NCI-H446 (cell line): Measurements from ENCODE around the gene CPA2.

ENCODE experiments used
- DNase-seq, 2 experiments: peaks; one replicate each; lab custom pipeline; 2025; lab: John Stamatoyannopoulos, UW

Gene CPA2

DNA sequence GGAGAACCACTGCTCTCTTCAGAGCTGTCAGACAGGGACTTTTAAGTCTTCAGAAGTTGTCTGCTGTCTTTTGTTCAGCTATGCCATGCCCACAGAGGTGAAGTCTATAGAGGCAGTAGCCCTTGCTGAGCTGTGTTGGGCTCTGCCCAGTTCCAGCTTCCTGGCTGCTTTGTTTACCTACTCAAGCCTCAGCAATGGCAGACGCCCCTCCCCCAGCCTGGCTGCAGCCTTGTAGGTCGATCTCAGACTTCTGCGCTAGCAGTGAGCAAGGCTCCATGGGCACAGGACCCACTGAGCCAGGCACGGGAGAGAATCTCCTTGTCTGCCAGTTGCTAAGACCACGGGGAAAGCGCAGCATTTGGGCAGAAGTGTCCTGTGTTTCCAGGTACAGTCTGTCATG is 12.1 kb upstream of the CPA2 start:
- DNase-seq: no peak

DNA sequence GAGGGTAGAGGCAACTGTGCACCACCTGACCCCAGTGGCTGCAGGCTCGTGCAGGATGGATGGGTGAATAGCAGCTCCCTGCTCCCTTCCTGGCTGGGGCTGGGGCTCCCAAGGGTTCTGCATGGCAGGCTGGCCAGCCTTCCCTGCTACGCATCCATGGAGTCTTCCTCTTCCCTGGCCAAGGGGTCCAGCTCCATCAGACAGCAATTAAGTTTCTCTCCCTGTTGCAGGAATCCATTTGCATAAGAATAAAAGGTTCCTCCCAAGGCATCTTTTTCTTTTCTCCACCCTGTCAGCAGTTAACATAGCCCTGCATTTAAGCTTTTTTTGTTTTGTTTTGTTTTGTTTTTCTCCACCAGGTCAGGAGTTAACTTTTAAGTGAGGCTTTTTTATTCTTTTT is 10.0 kb upstream of the CPA2 start:
- no peak for DNase-seq

DNA sequence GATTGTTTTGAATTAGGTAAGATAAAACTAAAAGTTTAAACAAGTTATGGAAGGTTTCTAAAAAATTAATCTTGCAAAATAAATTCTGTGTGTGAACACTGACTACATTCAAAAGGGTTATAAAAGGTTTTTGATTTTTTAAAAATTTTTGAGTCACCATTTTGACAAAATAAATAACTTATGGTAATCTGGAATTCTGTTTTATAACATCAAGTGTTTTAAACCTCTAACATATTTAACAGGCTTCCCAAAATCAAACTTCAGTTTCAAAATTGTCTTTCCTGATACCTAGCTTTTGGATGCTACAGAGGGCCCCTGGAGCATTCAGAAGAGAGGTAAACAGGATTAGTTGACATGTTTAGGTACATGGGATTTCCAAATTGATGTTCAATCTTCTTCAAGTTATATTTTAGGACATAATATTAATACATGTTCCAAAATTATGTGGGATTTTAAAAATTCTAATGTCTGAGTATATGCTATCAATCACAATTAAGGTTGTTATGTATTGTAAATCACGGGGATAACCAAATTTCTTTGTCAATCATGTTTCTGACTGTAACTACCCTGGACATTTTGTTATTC is 8.1 kb upstream of the CPA2 start:
- DNase-seq: no peak

DNA sequence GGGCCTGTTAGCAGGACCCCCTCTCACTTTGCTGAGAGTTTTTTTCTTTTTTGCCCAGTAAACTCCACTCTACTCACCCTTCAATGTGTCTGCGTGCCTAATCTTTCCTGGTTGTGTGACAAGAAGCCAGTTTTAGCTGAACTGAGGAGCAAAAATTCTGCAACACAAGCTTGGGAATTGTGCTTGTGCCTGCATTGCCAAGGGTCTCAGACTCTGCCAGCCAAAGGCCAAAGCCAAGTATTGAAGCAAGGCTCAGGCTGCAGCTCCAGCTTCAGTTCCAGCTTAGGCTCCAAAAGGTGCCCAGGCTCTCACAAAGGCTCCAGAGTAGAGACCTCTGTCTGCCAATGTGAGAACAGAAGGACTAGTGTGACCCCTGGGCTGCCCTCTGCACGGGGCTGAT is 4.2 kb upstream of the CPA2 start:
- peak in 1 of 2 experiments; percentile 8 for DNase-seq

DNA sequence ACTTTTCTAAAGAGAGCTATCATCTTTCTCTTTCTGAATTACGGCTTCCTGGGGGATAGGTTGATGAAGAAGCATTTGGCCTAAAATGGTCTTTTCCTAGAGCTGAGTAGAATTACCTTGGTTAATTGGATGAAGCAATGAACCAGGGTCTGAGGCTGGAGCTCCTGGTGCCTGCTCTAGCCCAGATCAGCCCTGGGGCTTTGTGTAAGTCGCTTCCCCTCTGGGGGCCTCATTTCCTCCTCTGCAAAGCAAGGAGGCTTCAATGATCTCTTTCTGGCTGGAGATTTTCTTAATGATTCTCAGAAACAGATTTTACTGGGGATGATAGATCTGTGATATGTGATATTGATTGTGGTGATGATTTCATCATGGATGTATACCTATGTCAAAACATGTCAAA is 3.5 kb upstream of the CPA2 start:
- DNase-seq: no peak

DNA sequence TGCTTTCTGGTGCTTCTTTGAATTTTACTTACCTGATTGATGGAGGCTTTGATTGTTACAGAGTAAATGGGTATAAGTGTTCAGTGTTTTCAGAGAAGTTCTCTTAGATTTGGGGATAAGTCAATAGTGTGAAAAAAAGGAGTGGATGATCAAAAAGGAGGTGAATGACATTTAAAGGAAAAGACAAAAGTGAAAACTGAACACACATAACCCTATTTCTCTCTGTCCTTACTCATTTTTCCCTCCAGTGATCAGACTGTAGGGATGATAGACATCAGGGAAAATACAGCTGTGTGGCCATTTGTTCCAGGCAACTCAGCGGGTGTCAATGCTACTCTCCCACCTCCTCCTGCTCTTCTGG is 278 bp downstream of the CPA2 start:
- DNase-seq: no peak

DNA sequence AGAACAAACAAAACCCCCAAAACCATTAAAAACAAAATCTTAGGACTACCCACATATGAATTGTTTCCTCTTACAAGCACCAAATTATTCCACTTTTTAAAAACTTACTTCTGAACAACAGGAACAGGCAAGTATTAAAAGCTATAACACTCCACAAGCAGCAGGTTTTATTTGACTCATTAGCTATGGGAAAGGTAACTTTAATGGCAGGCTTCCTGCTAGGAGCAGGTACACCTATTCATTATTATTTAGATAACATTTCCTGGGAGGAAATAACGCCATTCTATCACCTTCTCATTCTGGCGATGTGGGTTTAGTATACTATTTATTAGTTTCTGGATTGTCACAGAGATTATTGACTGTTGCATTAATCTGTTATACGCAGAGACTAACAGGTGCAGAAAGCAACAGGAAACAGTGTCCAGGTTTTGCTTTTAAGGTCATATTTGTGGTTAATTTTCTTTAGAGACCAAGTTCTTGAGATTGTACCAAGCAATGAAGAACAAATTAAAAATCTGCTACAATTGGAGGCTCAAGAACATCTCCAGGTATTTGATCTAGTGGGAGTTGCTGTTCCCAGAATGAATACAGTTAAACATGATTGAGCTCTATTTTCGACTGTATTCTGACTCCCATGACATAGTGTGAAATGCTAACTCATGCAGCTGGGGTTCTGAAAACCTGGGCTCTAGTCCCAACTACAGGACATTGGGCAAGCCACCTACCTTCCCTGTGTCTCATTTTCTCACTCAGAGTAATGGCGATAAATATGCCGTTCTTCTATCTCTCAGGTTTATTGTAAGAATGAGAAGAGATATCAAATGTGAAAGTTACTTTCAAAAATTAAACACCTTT is 2.0 kb downstream of the CPA2 start:
- DNase-seq: no peak

DNA sequence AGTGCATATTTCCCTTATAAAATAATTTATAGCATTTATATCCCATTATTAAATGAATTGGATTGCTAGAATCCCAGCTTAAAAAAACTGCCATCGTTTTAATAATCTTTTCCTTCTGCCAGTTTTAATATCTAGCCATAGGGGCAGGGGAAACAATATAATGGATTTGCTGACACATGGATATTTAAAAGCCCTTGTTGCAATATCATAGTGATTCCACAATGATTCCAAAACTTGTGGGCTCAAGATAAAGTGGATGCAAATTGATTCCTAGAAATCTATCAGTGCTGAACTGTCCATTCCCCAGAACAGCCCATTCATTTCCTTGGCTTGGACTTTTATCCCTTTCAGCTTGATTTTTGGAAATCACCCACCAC is 2.6 kb downstream of the CPA2 start:
- no peak for DNase-seq

DNA sequence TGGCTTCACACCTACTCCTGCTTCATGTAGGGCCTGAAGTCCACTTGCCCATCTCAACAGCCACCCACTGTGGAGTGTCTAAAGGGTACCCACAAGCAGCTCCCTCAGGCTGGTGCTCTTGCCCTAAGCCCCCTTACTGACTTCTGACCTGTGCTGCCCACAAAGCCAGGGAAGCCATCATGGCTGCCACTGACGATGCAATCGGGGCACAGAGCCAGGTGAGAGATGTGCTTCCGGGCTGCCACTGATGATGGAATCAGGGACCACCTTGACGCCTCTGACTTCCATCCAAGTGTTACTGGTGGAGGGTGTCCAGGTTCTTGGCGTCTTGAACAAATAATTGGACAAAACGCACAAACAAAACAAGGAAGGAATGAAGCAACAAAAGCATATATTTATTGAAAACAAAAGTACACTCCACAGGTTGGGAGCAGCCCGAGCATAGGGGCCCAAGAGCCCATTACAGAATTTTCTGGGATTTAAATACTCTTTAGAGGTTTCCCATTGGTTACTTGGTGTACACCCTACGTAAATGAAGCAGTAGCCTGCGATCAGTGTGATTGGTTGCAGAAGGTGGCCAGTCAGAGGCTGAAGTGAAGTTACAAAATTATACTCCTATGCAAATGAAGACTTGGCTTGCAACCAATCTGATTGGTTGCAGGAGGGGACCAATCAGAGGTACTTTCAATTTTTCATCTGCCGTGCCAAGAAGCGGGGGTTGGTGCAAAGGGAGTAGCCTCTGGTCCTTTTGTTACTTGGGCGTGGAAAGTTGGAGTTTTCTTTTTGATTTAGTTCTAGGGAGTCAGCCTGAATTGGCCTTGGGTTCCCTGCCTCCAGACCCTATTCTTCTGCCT is 4.5 kb downstream of the CPA2 start:
- DNase-seq: peak in 1 of 2 experiments; percentile 35

DNA sequence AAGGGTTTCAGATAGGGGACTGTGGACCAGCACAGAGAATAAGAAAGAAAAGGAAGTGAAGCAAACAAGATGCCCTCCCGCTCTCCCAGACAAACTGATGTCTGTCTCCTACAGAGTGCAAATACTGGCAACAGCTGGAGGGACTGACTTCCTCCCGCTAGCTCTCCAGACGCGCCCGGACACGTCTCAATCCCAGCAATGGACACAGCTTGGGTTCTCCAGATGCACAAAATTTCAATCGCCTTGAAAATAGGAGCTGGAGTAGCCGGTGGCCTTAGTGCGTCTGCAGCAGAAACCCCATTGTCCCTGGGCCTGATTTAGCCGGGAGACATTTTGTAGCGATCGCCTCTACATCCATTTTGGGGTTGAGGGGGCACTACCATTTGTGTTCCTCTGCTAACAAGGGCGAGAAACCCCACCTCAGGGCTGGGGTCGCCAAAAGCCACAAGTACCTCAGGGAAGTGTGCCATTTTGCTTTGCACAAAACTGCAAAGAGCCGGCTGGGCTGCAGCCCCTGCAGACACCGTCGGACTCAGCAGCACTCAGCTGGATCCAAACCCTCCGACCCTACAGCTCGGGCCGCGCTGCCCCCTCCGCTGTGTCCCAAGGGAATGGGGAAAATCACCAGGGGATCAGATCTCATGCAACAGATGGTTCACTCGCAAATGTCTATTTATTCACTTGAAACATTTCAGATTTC is 5.9 kb downstream of the CPA2 start:
- DNase-seq: peak; percentile 27 to 63

DNA sequence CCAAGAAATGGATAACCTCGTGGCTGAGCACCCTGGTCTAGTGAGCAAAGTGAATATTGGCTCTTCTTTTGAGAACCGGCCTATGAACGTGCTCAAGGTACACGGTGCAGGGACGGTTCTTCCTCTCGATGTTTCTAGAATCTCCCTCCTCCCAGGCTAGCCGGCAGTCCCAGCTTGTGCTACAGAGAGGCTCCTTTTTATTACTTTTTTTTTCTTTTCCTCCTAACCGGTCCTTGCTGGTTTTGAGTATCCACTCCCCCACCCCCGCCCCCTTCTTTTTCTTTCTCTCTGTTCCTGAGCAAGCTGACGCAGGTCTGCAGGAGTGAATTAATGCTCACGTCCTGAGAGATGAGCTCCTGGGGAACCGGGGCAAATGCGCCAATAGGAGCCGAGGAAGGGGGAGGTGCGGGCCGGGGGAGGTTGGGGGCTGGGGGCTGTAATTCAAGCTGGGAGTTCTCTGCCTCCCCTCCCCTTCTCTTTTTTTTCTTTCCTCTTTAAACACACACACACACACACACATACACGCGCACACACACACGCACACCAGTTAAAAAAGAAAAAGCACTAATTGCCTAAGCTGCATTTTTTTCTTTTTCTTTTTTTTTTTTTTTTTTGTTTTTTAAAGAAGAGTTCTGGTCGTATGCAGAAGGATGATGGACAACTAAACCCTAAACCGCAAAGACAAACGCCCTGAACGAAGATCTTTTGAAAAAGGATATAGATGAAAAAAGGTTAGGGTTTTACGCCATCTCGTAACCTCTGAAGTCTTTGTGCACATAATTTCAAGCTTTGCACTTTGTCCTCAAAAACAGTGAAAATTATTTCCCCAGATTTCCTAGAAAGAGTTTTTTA is 6.6 kb downstream of the CPA2 start:
- DNase-seq: peak; percentile 35 to 80

DNA sequence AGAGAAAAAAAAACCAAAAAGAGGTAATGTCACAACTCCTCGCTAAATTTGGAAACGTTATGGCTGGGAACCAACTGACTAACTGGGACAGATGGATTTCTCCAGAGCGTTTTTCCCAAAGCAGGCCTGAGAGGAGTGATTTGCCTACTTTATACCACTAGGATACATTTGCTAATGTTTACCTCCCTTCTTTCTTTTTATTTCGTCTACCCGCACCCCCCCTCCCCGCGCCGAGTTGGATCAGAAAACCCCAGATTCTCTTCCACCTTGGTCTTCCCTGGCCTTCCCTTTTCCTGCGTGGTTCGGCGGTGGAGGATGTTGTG is 7.2 kb downstream of the CPA2 start:
- peak; percentile 35 to 80 for DNase-seq

DNA sequence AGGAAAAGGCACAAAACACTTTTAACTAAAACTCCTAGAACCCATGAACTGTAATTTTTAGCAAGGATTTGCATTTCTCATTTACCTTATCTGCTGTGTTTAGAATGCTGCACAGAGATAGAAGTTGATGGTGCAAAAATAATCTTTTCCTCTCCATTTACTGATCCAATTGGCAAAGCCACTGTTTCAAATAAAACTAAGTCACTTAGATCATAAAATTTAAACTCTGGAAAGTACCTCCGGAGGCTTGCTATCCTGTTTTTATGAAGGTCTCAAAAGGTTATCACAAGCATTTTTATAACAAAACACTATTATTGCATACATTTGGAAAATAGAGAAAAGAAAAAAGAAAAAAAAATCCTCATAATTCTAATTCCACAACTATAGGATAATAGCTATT is 7.6 kb downstream of the CPA2 start:
- no peak for DNase-seq

DNA sequence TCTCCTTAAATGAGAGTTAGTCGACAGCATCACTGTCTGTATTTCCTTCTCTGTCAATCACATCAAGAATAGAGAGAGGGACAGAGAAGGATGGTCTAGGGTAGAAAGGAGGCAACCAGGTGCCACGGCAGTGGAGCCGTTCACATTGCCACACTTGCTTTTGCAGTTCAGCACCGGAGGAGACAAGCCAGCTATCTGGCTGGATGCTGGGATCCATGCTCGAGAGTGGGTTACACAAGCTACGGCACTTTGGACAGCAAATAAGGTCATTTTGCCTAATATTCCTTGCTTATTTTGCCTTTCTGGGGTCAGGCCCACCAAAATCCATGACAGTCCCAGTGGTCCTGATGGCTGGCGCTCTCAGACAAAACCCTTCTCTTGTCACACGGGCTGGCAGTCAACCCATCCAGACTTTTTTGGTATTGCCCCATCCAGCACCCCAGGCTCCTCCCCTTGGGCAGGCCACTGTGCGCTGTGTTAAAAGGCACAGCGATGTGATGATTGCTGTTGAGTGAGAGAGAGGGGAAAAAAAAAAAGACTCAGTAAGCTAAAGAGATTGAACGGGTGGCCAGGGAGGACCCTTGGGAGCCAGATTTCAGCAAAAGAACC is 8.4 kb downstream of the CPA2 start:
- peak in 1 of 2 experiments; percentile 20 for DNase-seq

DNA sequence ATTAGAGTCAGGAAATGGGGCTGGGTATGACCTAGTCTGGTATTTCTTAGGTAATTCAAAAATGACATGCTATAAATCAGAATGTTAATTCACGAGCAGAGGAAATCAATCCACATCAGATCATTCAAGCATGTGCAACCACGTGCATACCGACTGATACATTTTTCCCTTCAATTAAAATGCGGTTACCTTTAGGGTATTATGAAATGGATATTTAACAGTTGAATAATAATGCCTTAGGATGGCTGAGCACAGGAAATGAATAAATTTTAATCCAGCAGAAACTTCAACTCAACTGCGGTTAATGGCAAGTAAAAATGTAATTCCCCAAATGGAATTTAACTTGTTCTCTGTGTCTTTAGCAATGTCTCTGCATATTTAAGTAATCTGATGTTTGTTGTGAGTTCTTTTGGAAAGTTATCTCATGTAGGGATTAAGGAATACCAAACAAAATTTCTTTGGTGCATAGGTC is 9.2 kb downstream of the CPA2 start:
- DNase-seq: peak in 1 of 2 experiments; percentile 3

DNA sequence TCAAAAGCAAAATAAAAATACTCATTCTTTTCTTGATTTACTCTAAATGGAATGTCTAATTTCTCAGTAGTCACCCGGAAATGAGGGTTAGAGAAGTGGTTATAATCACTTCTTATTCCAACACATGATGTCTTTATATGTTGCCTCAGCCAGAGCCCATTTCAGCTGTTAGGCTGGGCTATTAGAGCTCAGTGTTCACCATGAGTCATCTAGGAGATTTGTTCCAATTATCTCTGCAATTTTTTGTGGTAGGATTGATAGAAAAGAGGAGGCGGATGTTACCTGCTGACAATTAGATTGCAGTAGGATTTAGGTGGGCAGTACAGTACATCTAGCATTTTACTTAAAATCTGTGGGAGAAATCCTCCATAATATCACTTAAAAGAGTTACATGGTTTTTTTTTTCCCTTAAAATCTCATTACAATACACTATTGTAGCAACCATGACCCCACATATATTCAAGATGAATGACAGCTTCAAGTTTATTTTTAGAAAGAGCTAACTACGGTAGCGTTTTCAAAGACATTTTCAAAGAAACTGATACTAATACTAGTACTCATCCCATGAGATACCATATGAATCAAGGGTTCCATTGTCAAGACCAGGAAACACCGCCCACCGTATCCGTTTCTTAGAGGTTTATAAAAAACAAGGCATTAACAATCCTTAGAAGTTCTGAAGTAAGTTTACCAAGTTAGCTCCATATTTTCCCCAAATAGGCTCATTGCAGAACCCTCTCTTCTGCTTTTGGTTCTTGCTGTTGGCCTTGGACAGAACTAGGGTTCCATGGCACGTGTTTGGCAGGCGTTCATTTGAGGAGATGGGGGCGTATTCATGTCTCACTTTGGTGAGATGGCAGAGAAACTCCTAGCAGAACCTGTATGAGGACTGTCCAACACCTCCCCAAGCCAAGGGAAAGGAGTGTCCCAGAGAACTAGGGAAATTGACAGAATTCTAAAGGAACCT is 10.4 kb downstream of the CPA2 start:
- DNase-seq: peak in 1 of 2 experiments; percentile 24

DNA sequence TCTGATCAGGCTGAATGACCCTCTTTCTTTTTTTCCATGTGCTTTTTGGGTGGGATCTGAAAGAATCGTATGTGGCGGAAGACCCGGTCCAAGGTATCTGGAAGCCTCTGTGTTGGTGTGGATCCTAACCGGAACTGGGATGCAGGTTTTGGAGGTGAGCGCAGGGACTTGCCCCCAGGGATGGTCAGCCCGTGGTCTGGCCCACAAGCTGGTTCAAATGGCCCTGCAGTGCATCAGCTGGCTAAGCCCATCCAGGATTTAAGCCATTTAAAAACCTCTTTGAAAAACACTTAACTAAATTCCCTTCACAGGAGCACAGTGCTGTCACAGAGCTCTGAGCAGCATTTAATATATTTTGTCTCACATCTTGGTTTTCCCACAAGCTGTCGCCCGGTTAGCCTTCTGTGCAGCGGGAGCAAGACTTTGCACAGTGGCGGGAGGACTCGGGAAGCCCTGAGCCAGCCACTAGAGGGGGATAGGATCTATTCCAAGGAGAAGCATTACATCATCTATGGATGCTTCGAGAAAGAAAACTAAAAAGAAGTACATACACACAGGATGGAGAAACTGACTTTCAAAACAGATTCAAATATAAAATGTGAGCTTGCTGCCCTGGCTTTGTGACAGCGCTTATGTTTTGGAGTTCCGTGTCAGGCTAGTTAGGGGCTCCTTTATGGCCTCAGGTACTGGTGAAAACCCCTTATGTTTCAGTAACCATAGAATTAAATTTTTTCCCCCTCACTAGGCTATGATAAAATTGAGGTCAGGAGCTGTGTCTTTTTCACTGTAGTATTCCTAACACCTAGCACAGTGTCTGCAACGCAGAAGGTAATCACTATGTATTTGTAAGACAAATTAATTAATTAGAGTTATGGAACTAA is 11.3 kb downstream of the CPA2 start:
- DNase-seq: peak in 1 of 2 experiments; percentile 73

DNA sequence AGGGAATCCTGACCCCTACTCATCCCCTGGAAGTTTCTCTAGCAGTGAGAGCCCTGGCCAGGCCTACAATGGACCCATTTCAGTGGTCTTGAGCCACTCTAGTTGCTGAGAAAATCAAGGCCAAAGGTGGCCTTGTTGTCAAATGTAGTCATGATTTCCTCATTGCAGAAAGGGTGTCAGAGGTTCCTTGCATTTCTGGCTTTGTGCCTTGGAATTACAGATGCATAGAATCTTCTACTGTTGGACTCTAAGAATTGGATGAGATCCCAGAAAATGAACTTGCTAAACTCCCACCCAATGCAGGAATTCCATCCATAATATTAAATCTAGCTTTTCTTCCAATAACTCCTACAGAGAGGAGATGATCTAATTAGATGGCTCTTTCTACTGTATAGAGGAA is 12.2 kb downstream of the CPA2 start:
- DNase-seq: peak; percentile 46 to 88

DNA sequence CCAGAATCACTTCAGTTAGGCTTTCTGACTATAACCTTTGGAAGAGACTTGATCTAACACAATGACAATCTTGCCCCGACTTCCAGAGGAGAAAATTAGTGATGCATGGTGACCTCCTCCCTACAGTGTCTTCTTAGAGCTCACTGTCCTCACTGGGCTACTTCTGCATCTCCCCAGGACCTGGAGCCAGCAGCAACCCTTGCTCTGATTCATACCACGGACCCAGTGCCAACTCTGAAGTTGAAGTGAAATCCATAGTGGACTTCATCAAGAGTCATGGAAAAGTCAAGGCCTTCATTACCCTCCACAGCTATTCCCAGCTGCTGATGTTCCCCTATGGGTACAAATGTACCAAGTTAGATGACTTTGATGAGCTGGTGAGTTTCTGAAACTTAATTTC is 12.6 kb downstream of the CPA2 start:
- DNase-seq: peak in 1 of 2 experiments; percentile 29
